BLaER1 treated with 17β-estradiol and CSF1 and Interleukin-3, amounts not matched to agents 10 nM and 100 nM (cell line): ENCODE results near the gene CDON.

Experiments
- H3K27ac ChIP-seq, 11 experiments: shearing (Covaris generic); formaldehyde crosslinking; 2 replicates each; pipeline ENCODE4 v1.8.1; 2022
- H3K27me3 ChIP-seq, 11 experiments: shearing (Covaris generic); formaldehyde crosslinking; 2 replicates each; pipeline ENCODE4 v1.8.1; 2022
- H3K36me3 ChIP-seq, 11 experiments: shearing (Covaris generic); formaldehyde crosslinking; 2 replicates each; pipeline ENCODE4 v1.8.1; 2022
- H3K4me1 ChIP-seq, 10 experiments: shearing (Covaris generic); formaldehyde crosslinking; 2 replicates each; pipeline ENCODE4 v1.8.1; 2022
- H3K4me2 ChIP-seq, 11 experiments: shearing (Covaris generic); formaldehyde crosslinking; 2 replicates each; pipeline ENCODE4 v1.8.1; 2022
- H3K4me3 ChIP-seq, 10 experiments: shearing (Covaris generic); formaldehyde crosslinking; 2 replicates each; pipeline ENCODE4 v1.8.1; 2022
- H3K9ac ChIP-seq, 11 experiments: shearing (Covaris generic); formaldehyde crosslinking; 2 replicates each; pipeline ENCODE4 v1.8.1; 2022
- H3K9me3 ChIP-seq, 11 experiments: shearing (Covaris generic); formaldehyde crosslinking; replicated peaks in 1 of 11; 2 replicates each; pipeline ENCODE4 v1.8.1; 2022
- H4K20me1 ChIP-seq, 11 experiments: shearing (Covaris generic); formaldehyde crosslinking; 2 replicates each; pipeline ENCODE4 v1.8.1; 2022
- Cebpa-rat ChIP-seq, 11 experiments: shearing (Covaris generic); IDR thresholded peaks; 2 replicates each; pipeline ENCODE4 v1.8.1; 2022

Gene CDON

DNA sequence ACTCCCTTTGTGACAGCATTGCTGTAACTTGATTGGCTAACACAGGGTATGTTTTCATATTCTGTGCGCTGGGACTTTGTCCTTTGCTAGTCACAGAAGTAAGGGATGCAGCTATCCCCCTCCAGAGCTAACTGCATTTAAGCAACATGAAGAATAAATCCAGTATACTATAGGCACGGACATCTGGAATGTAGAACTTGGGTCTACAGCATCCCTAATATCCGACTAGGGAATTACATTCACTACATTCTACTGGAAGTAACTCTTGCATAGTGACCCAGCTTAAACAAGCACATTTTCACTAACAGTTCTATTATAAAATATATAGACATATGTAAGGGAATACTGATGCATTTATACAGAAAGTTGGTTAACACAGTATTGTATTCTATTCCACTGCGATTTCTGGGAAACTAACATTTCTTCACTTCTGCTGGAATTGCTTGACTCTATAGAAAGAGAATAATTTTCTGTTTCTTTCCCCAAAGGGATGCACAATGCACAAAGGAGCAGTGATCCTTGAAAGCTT is 103.7 kb downstream of the CDON start:
- H3K4me2 ChIP-seq = no peak overlapping the region
- H3K4me1 ChIP-seq = no peaks in the 10 kb centered on the region
- no peak overlapping the region for H3K27ac ChIP-seq
- TF ChIP-seq Cebpa-rat (IDR thresholded peaks at IDR 0.05) = no peak
- H3K4me3 ChIP-seq = no peak overlapping the region
- peaks cover 15 to 26% (median 20%) of the 10 kb centered on the region in 11 experiments for H3K9me3 ChIP-seq
- no peaks in the 10 kb centered on the region; a peak in 2 of 22 replicates for H3K36me3 ChIP-seq
- H3K9ac ChIP-seq = no peak overlapping the region
- H3K27me3 ChIP-seq = no peaks in the 10 kb centered on the region
- H4K20me1 ChIP-seq = no peaks in the 10 kb centered on the region

DNA sequence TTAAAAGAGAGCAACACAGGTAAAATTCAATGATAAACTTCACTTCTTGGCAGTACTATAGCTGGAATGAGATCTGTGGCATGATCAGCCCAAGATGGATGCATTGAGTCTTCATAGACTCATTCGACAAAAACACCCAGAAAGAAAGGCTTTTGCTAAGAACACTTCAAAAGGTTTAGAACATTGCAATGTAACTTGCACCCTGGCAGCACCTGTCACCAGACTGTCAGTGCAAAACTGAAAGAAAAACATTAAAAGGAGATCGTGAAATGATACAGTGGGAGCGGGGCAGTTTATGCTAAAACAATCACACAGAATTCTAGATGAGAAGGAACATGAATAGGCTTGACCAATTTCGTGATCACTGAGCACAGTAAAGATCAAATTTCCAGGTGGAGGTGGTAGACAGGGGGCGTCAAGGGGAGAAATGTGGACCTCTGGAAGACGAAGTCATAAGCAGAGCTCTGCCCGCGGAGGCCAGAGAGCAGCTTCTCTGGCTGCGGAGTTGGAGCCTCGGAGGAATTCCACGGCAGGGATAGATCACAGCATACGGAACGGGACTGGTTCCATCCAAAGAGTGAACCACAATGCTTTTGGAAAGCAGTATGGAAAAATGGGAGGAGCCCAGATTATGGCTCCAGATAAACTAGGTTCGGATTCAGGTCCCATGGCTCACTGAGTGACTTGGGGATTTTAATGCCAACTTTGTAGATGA is 104.9 kb downstream of the CDON start:
- Histone ChIP-seq H4K20me1 (no peaks in the 10 kb centered on the region), H3K9ac (no peak overlapping the region), H3K27ac (no peak overlapping the region), H3K9me3 (peaks cover 7 to 14% (median 9%) of the 10 kb centered on the region in 11 experiments), H3K4me3 (no peak overlapping the region), H3K4me2 (no peak overlapping the region), H3K4me1 (no peaks in the 10 kb centered on the region), H3K27me3 (no peaks in the 10 kb centered on the region), H3K36me3 (no peaks in the 10 kb centered on the region; a peak in 2 of 22 replicates)
- TF ChIP-seq Cebpa-rat (IDR thresholded peaks at IDR 0.05) = no peak

GRCh38 chr11:125956391-125957134 is 106.1 kb downstream of the CDON start:
- H4K20me1 ChIP-seq = no peaks in the 10 kb centered on the region
- H3K9ac ChIP-seq = no peak overlapping the region
- no peak overlapping the region for H3K27ac ChIP-seq
- peaks cover 0 to 2% (median 0%) of the 10 kb centered on the region in 11 experiments; a peak in 5 of 22 replicates for H3K9me3 ChIP-seq
- no peak overlapping the region for H3K4me3 ChIP-seq
- TF ChIP-seq Cebpa-rat (IDR thresholded peaks at IDR 0.05) = no peak
- no peaks in the 10 kb centered on the region for H3K27me3 ChIP-seq
- no peaks in the 10 kb centered on the region for H3K4me1 ChIP-seq
- H3K4me2 ChIP-seq = no peak overlapping the region
- H3K36me3 ChIP-seq = no peaks in the 10 kb centered on the region

GRCh38 chr11:125955856-125956255 is 106.8 kb downstream of the CDON start:
- Histone ChIP-seq H3K27me3 (no peaks in the 10 kb centered on the region), H3K9me3 (no peaks in the 10 kb centered on the region; a peak in 1 of 22 replicates), H3K27ac (no peak overlapping the region), H3K36me3 (no peaks in the 10 kb centered on the region), H3K4me3 (no peak overlapping the region), H3K9ac (no peak overlapping the region), H4K20me1 (no peaks in the 10 kb centered on the region), H3K4me2 (no peak overlapping the region), H3K4me1 (peaks cover 0 to 4% (median 0%) of the 10 kb centered on the region in 10 experiments; a peak in 2 of 20 replicates)
- no peak for TF ChIP-seq Cebpa-rat (IDR thresholded peaks at IDR 0.05)

DNA sequence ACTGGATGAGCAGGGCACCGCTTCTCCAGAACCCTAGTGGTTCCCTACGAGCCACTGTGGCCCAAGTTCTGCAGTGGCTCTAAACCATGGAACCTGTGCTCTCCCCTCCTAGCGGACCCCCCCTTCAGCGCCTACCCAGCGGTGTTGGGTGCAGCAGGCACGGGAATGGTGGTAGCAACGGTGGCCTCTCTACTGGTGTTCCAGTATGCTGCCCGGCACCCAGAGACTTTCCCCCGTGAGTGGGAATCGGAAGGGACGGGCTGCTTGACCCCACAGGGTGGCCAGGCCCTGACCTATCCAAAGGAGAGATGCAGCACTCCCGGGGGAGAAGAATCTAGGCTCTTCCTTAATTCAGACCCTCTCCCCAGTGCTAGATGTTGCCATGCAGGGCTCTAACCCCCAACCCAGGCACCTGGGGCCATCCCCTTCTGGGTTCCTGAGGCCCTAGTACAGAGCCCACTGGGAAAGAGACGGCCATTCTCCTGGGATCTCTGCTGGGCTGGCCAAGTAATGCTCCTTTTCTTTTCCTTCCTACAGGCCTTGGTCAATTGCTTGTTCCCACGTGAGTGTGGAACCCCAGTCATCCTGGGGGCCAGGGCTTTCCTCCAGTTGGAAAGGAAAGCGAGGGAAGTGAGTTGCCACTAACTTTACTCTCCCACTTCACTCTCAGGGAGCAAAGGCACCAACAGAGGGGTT is 107.6 kb downstream of the CDON start:
- H3K9ac ChIP-seq = no peak overlapping the region
- H3K4me1 ChIP-seq = peaks cover 0 to 12% (median 0%) of the 10 kb centered on the region in 10 experiments; a peak in 3 of 20 replicates
- no peaks in the 10 kb centered on the region for H4K20me1 ChIP-seq
- H3K27me3 ChIP-seq = no peaks in the 10 kb centered on the region
- H3K9me3 ChIP-seq = no peaks in the 10 kb centered on the region; a peak in 1 of 22 replicates
- H3K4me2 ChIP-seq = no peak overlapping the region
- no peak for TF ChIP-seq Cebpa-rat (IDR thresholded peaks at IDR 0.05)
- no peak overlapping the region for H3K27ac ChIP-seq
- H3K36me3 ChIP-seq = no peaks in the 10 kb centered on the region
- H3K4me3 ChIP-seq = no peak overlapping the region

DNA sequence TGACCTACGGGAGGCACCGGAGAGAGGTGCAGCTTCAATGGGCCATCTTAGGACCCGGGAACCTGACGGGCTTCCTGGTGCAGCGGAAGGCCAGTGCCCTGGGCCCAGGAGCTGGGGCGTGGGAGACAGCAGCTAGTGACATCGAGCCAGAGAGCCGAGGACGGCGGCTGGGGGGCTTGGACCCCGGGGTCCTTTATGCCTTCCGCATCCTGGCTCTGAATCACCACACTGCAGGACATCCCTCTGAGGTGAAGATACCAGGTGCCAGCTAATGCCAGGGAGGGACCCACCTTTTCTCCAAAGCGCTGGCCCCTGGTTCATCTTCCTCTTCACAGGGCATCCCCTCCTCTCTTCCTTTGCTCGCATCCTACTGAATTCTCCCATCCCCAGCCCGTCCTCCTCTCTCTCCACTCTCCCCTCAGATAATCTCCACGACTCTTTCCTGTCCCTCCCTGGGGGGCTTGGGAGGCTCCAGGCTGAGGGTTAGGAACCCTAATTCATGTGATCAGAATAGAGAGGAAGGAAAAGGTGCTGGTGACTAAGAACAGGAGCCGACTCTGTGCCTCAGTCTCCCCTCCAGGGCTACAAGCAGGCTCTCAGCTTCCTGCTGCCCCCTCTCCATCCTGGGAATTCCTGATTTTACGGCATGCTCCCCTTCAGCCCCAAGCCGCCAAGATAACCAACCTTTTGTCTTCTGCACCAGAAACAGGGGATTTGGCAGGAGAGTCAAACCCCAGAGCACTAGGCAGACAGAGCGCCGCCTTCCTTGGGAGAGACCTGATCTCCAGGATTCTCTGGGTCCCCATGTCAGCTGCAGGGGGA is 108.3 kb downstream of the CDON start:
- peaks cover 0 to 12% (median 0%) of the 10 kb centered on the region in 10 experiments; a peak in 3 of 20 replicates for H3K4me1 ChIP-seq
- no peak overlapping the region for H3K27ac ChIP-seq
- H3K9me3 ChIP-seq = no peaks in the 10 kb centered on the region; a peak in 1 of 22 replicates
- no peak overlapping the region for H3K9ac ChIP-seq
- H3K27me3 ChIP-seq = no peaks in the 10 kb centered on the region
- no peak overlapping the region for H3K4me3 ChIP-seq
- no peak for TF ChIP-seq Cebpa-rat (IDR thresholded peaks at IDR 0.05)
- H3K36me3 ChIP-seq = no peaks in the 10 kb centered on the region
- H4K20me1 ChIP-seq = no peaks in the 10 kb centered on the region
- no peak overlapping the region for H3K4me2 ChIP-seq

DNA sequence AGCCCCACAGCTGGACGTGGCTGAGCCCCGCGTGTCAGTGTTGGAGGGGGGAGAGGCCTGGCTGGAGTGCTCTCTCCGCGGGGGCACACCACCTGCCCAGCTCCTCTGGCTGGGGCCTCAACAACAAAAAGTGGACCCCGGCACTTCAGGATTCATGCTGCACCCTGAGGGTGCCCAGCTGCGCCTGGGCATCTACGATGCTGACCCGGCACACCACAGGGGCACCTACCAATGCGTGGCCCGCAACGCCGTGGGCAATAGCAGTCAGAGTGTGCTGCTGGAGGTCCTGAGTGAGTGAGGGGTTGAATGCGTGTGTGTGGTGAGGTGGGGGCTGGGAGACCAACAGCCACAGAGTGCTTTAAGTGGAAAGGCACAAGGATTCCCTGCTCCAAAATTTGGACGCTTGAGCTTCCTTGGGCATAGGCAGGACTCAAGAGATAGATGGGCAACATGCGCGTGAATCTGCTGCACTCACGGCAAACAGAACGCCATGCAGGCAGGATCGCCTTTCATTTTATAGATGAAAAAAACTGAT is 109.2 kb downstream of the CDON start:
- H3K27ac ChIP-seq = no peak overlapping the region
- no peak overlapping the region for H3K9ac ChIP-seq
- H3K4me1 ChIP-seq = peaks cover 0 to 15% (median 3%) of the 10 kb centered on the region in 10 experiments; a peak in 13 of 20 replicates
- H4K20me1 ChIP-seq = no peaks in the 10 kb centered on the region
- H3K27me3 ChIP-seq = no peaks in the 10 kb centered on the region
- no peak overlapping the region for H3K4me3 ChIP-seq
- H3K9me3 ChIP-seq = no peaks in the 10 kb centered on the region; a peak in 1 of 22 replicates
- H3K36me3 ChIP-seq = no peaks in the 10 kb centered on the region
- TF ChIP-seq Cebpa-rat (IDR thresholded peaks at IDR 0.05) = no peak
- no peak overlapping the region for H3K4me2 ChIP-seq

DNA sequence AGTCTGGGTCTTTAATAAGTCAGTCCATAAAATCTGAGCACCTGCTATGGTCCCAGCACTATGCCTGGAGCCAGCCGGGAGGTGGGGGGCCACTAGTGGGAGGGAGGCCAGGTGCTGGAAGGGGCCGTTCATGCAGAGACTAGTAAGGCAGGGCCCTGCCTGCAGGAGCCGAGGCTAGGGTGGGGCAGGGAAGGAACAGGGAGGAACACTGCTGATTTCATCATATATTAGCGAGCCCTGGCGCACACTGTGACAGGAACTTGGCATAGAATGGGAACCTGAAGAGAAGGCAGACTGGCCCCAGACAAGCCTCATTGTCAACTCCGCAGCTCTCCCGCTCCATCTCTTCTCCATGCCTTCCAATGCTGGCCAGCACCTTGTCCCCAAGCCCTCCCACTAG is 109.7 kb downstream of the CDON start:
- Histone ChIP-seq H3K9me3 (no peaks in the 10 kb centered on the region; a peak in 1 of 22 replicates), H3K4me1 (peaks cover 0 to 20% (median 8%) of the 10 kb centered on the region in 10 experiments; a peak in 17 of 20 replicates), H4K20me1 (no peaks in the 10 kb centered on the region), H3K27me3 (no peaks in the 10 kb centered on the region), H3K4me2 (no peak overlapping the region), H3K4me3 (no peak overlapping the region), H3K36me3 (no peaks in the 10 kb centered on the region), H3K27ac (no peak overlapping the region), H3K9ac (no peak overlapping the region)
- TF ChIP-seq Cebpa-rat (IDR thresholded peaks at IDR 0.05) = no peak
